OCI-LY7 (cell line): ENCODE measurements around the gene CRBN. TPM values are rescaled to one million over a fixed set of nuclear protein-coding genes. Genes with fewer than 3 reads are reported as not detected.

ENCODE experiments used
- BruUV-seq: library from RNA; stranded (reverse); fragments of 400-500 nt; replicated peaks from 2 replicates; lab custom pipeline; 2021; lab: Mats Ljungman, UMichigan
- CTCF ChIA-PET: fragments of 300-600 bp; sonication (Branson Sonifier 250); formaldehyde crosslinking; loops from one replicate; lab custom pipeline; 2022; ENCODE audit warnings: antibody characterized with exemption; ENCODE audit not compliant: unreplicated experiment; lab: Charles Lee
- POLR2A ChIA-PET: fragments of 300-600 bp; sonication (Branson Sonifier 250); formaldehyde crosslinking; loops from one replicate; lab custom pipeline; 2022; ENCODE audit warnings: antibody characterized with exemption; lab: Charles Lee
- DNase-seq: peaks from one replicate; pipeline ENCODE4 v3.0.0-alpha.2; 2015; ENCODE audit warnings: low spot score
- H2AFZ ChIP-seq: fragments of 200-600 bp; sonication (generic), shearing (Covaris generic); 2 replicates; pipeline ENCODE4 v1.6.1; 2014; ENCODE audit warnings: mild to moderate bottlenecking, antibody characterized with exemption, low read length, moderate library complexity
- H3K27ac ChIP-seq: fragments of 200-600 bp; sonication (generic); 2 replicates; pipeline ENCODE4 v1.5.1; 2014; ENCODE audit warnings: mixed run types, low read depth, mild to moderate bottlenecking, moderate library complexity, low read length, inconsistent platforms; ENCODE audit not compliant: poor library complexity, severe bottlenecking
- H3K36me3 ChIP-seq: fragments of 200-600 bp; sonication (generic); 2 replicates; pipeline ENCODE4 v1.6.1; 2014; ENCODE audit warnings: mild to moderate bottlenecking, antibody characterized with exemption, low read length, moderate library complexity, mixed read lengths; ENCODE audit not compliant: insufficient read depth
- H3K4me1 ChIP-seq: fragments of 200-600 bp; sonication (generic); 2 replicates; pipeline ENCODE4 v1.5.1; 2014; ENCODE audit warnings: mild to moderate bottlenecking, low read length; ENCODE audit not compliant: insufficient read depth, poor library complexity, severe bottlenecking
- H3K4me2 ChIP-seq: fragments of 200-600 bp; sonication (generic); 2 replicates; pipeline ENCODE4 v1.6.1; 2014; ENCODE audit warnings: mild to moderate bottlenecking, low read length
- H3K4me3 ChIP-seq: fragments of 200-600 bp; sonication (generic); 2 replicates; pipeline ENCODE4 v1.5.1; 2014; ENCODE audit warnings: mild to moderate bottlenecking, low read depth, low read length; ENCODE audit not compliant: poor library complexity, severe bottlenecking
- H3K79me2 ChIP-seq: fragments of 200-600 bp; sonication (generic); 2 replicates; pipeline ENCODE4 v1.6.1; 2016; ENCODE audit warnings: low read depth, mild to moderate bottlenecking, low read length, moderate library complexity, mixed read lengths; ENCODE audit not compliant: insufficient read depth
- H3K9me2 ChIP-seq: fragments of 200-600 bp; sonication (generic); 2 replicates; pipeline ENCODE4 v1.6.1; 2016; ENCODE audit warnings: mild to moderate bottlenecking, low read length, mixed read lengths; ENCODE audit not compliant: insufficient read depth
- H3K9me3 ChIP-seq: fragments of 200-600 bp; sonication (generic); 2 replicates; pipeline ENCODE4 v1.6.1; 2014; ENCODE audit warnings: mild to moderate bottlenecking, mixed run types, low read length, mixed read lengths
- H4K20me1 ChIP-seq: fragments of 200-600 bp; sonication (generic); 2 replicates; pipeline ENCODE4 v1.6.1; 2014; ENCODE audit warnings: mild to moderate bottlenecking, antibody characterized with exemption, low read length, moderate library complexity, mixed read lengths; ENCODE audit not compliant: insufficient read depth
- CTCF ChIP-seq: fragments of 200-600 bp; sonication (generic); conservative IDR thresholded peaks from 2 replicates; pipeline ENCODE4 v1.5.1; 2014; ENCODE audit warnings: mild to moderate bottlenecking, antibody characterized with exemption, low read length, moderate library complexity, mixed read lengths
- EZH2phosphoT487 ChIP-seq: fragments of 200-600 bp; sonication (generic); IDR thresholded peaks from 2 replicates; pipeline ENCODE4 v1.6.1; 2018; ENCODE audit warnings: low read depth, borderline replicate concordance, mild to moderate bottlenecking, mixed run types, antibody characterized with exemption, low read length, moderate library complexity, mixed read lengths
- intact Hi-C: fragments of 100-400 bp; cut with micrococcal nuclease; formaldehyde crosslinking; loops from one replicate; pipeline ENCODE4 v1.10.0; 2022; ENCODE audit not compliant: unreplicated experiment
- total RNA-seq, 2 experiments: library from RNA; depleted of rRNA in 1 of 2; stranded (reverse); fragments of >200 nt in 1 of 2; shearing (Covaris generic) in 1 of 2; gene quantifications; 2 replicates each; pipeline ENCODE4 v1.2.3, GENCODE V29; 2014 to 2022

Gene CRBN
- total RNA-seq, 2 experiments from 2014 or later, result 23.5 to 32.5 TPM

GRCh38 chr3:3189961-3190360, 10.5 kb upstream of the CRBN start:
- BruUV-seq, result no TSS peak
- H4K20me1 ChIP-seq, result no peaks in the 10 kb centered on the region
- intact Hi-C loops, result no loop called here
- no peak for DNase-seq
- no peaks in the 10 kb centered on the region for H3K9me3 ChIP-seq
- H3K4me1 ChIP-seq, result no peaks in the 10 kb centered on the region
- H2AFZ ChIP-seq, result no peak overlapping the region
- H3K79me2 ChIP-seq, result no peaks in the 10 kb centered on the region
- no peaks in the 10 kb centered on the region for H3K9me2 ChIP-seq
- POLR2A ChIA-PET, result interaction anchor here (0.6 kb wide), 1 partner anchor 194 kb away, joined by 3 read pairs; no protein-coding TSS in a partner anchor
- H3K4me2 ChIP-seq, result no peak overlapping the region
- no peak overlapping the region for H3K27ac ChIP-seq
- TF ChIP-seq CTCF (no peak), EZH2phosphoT487 (no peak)
- H3K4me3 ChIP-seq, result no peak overlapping the region
- no peaks in the 10 kb centered on the region for H3K36me3 ChIP-seq
- CTCF ChIA-PET, result no interaction called here

- ChIA-PET POLR2A (interaction anchor here (0.6 kb wide), 2 partner anchors 23 to 195 kb away, joined by 3 to 4 read pairs; no protein-coding TSS in a partner anchor), CTCF (no interaction called here)
- no peaks in the 10 kb centered on the region for H3K9me3 ChIP-seq
- intact Hi-C loops, result no loop called here
- BruUV-seq, result no TSS peak
- DNase-seq, result no peak
- no peaks in the 10 kb centered on the region for H3K4me1 ChIP-seq
- H3K9me2 ChIP-seq, result no peaks in the 10 kb centered on the region
- no peaks in the 10 kb centered on the region for H3K36me3 ChIP-seq
- H2AFZ ChIP-seq, result no peak overlapping the region
- no peak overlapping the region for H3K27ac ChIP-seq
- no peaks in the 10 kb centered on the region for H3K79me2 ChIP-seq
- no peak overlapping the region for H3K4me2 ChIP-seq
- H4K20me1 ChIP-seq, result no peaks in the 10 kb centered on the region
- TF ChIP-seq CTCF (no peak), EZH2phosphoT487 (no peak)
- H3K4me3 ChIP-seq, result no peak overlapping the region
Observed at GRCh38 chr3:3189102-3189727, 9.7 kb upstream of the CRBN start.

- CTCF ChIA-PET, result no interaction called here
- H4K20me1 ChIP-seq, result no peaks in the 10 kb centered on the region
Observed at GRCh38 chr3:3184876-3185275, 5.4 kb upstream of the CRBN start.

More at GRCh38 chr3:3184876-3185275, 5.4 kb upstream of the CRBN start:
- no peak for DNase-seq
- Histone ChIP-seq H3K4me3 (no peak overlapping the region), H3K4me2 (no peak overlapping the region), H3K79me2 (no peaks in the 10 kb centered on the region), H2AFZ (no peak overlapping the region), H3K27ac (no peak overlapping the region), H3K9me2 (no peaks in the 10 kb centered on the region), H3K9me3 (no peaks in the 10 kb centered on the region), H3K4me1 (peaks cover 3% of the 10 kb centered on the region), H3K36me3 (no peaks in the 10 kb centered on the region)
- POLR2A ChIA-PET, result interaction anchor here (0.7 kb wide), 1 partner anchor 25 kb away, joined by 3 read pairs; no protein-coding TSS in a partner anchor
- intact Hi-C loops, result no loop called here
- TF ChIP-seq EZH2phosphoT487, result no peak
- no peak for TF ChIP-seq CTCF
- BruUV-seq, result no TSS peak
